ENCODE measurements around the gene ZSCAN5B.
"Not testable (repeated sequence)": the region's sequence is repeated elsewhere in the genome, so short reads cannot be mapped to it uniquely, and the experiment has no call there.

The ZSCAN5B gene

GRCh38 chr19:56197646-56198045, at the start of gene ZSCAN5B:
ZSCAN5B (minus strand) TSS chr19:56197783; CDS start chr19:56193052, 4,731 bp downstream.
- not testable (repeated sequence) for H4K20me1 ChIP-seq; H3K9ac ChIP-seq; H3K27ac ChIP-seq; H3K9me3 ChIP-seq (replicated peaks in 1 of 11); H3K4me1 ChIP-seq; H3K27me3 ChIP-seq; H3K36me3 ChIP-seq; H3K4me3 ChIP-seq; H3K4me2 ChIP-seq

GRCh38 chr19:56245764-56246163, 48.2 kb upstream of the ZSCAN5B start:
- not testable (repeated sequence) for H3K4me1 ChIP-seq; H3K4me2 ChIP-seq; H3K36me3 ChIP-seq; H3K4me3 ChIP-seq; H3K9me3 ChIP-seq (replicated peaks in 1 of 11); H3K9ac ChIP-seq; H3K27ac ChIP-seq; H3K27me3 ChIP-seq; H4K20me1 ChIP-seq

GRCh38 chr19:56245121-56245740, 47.6 kb upstream of the ZSCAN5B start:
- Histone ChIP-seq H3K4me1 (no peaks in the 10 kb centered on the region), H3K4me3 (no peak overlapping the region), H3K4me2 (no peak overlapping the region), H3K36me3 (no peaks in the 10 kb centered on the region), H3K27ac (no peak overlapping the region), H3K9ac (no peak overlapping the region), H3K9me3 (replicated peaks in 1 of 11) (no peaks in the 10 kb centered on the region), H4K20me1 (no peaks in the 10 kb centered on the region), H3K27me3 (no peaks in the 10 kb centered on the region)
- TF ChIP-seq Cebpa-rat (IDR thresholded peaks at IDR 0.05), result no peak

GRCh38 chr19:56223481-56223880, 25.9 kb upstream of the ZSCAN5B start:
- Histone ChIP-seq H3K36me3 (peaks cover 0 to 18% (median 8%) of the 10 kb centered on the region in 11 experiments; a peak in 9 of 22 replicates), H4K20me1 (no peaks in the 10 kb centered on the region), H3K27me3 (no peaks in the 10 kb centered on the region), H3K4me3 (no peak overlapping the region), H3K9me3 (replicated peaks in 1 of 11) (no peaks in the 10 kb centered on the region), H3K9ac (no peak overlapping the region), H3K27ac (no peak overlapping the region), H3K4me2 (no peak overlapping the region), H3K4me1 (no peaks in the 10 kb centered on the region)
- no peak for TF ChIP-seq Cebpa-rat (IDR thresholded peaks at IDR 0.05)

GRCh38 chr19:56222901-56223300, 25.3 kb upstream of the ZSCAN5B start:
- no peak for TF ChIP-seq Cebpa-rat (IDR thresholded peaks at IDR 0.05)
- Histone ChIP-seq H3K9me3 (replicated peaks in 1 of 11) (no peaks in the 10 kb centered on the region), H3K4me1 (peaks cover 0 to 2% (median under 1%) of the 10 kb centered on the region in 10 experiments; a peak in 12 of 20 replicates), H3K36me3 (peaks cover 0 to 18% (median 8%) of the 10 kb centered on the region in 11 experiments; a peak in 9 of 22 replicates), H4K20me1 (no peaks in the 10 kb centered on the region), H3K27me3 (peaks cover 0 to 3% (median 2%) of the 10 kb centered on the region in 11 experiments; a peak in 15 of 22 replicates), H3K4me3 (no peak overlapping the region), H3K27ac (no peak overlapping the region), H3K9ac (no peak overlapping the region), H3K4me2 (no peak overlapping the region)

GRCh38 chr19:56221851-56222250, 24.3 kb upstream of the ZSCAN5B start:
- H3K9ac ChIP-seq, result no peak overlapping the region
- peaks cover 9 to 12% (median 11%) of the 10 kb centered on the region in 10 experiments for H3K4me1 ChIP-seq
- H3K4me3 ChIP-seq, result no peak overlapping the region
- no peaks in the 10 kb centered on the region for H3K9me3 ChIP-seq (replicated peaks in 1 of 11)
- H3K4me2 ChIP-seq, result no peak overlapping the region
- peaks cover 5 to 12% (median 9%) of the 10 kb centered on the region in 11 experiments; a peak in 17 of 22 replicates for H3K27me3 ChIP-seq
- no peak overlapping the region for H3K27ac ChIP-seq
- no peak for TF ChIP-seq Cebpa-rat (IDR thresholded peaks at IDR 0.05)
- peaks cover 0 to 18% (median 8%) of the 10 kb centered on the region in 11 experiments; a peak in 9 of 22 replicates for H3K36me3 ChIP-seq
- no peaks in the 10 kb centered on the region for H4K20me1 ChIP-seq

- H4K20me1 ChIP-seq; H3K4me2 ChIP-seq; H3K9me3 ChIP-seq (replicated peaks in 1 of 11); H3K27ac ChIP-seq; H3K9ac ChIP-seq; H3K4me3 ChIP-seq: not testable (repeated sequence)
- peak in 1 of 11 experiments; percentile 22; a peak in 1 of 22 replicates for TF ChIP-seq Cebpa-rat (IDR thresholded peaks at IDR 0.05)
- Histone ChIP-seq H3K36me3 (peaks cover 0 to 18% (median 8%) of the 10 kb centered on the region in 11 experiments; a peak in 9 of 22 replicates), H3K27me3 (peaks cover 5 to 14% (median 10%) of the 10 kb centered on the region in 11 experiments; a peak in 17 of 22 replicates), H3K4me1 (peaks cover 12 to 16% (median 15%) of the 10 kb centered on the region in 10 experiments)
Observed at GRCh38 chr19:56221442-56221841, 23.9 kb upstream of the ZSCAN5B start.

GRCh38 chr19:56218961-56219360, 21.4 kb upstream of the ZSCAN5B start:
- Histone ChIP-seq H3K9ac (no peak overlapping the region), H3K4me3 (no peak overlapping the region), H3K27ac (no peak overlapping the region), H3K9me3 (replicated peaks in 1 of 11) (no peaks in the 10 kb centered on the region), H3K36me3 (peaks cover 0 to 18% (median 8%) of the 10 kb centered on the region in 11 experiments; a peak in 9 of 22 replicates), H3K27me3 (peaks cover 5 to 14% (median 10%) of the 10 kb centered on the region in 11 experiments; a peak in 17 of 22 replicates), H4K20me1 (no peaks in the 10 kb centered on the region), H3K4me1 (peaks cover 12 to 18% (median 15%) of the 10 kb centered on the region in 10 experiments), H3K4me2 (no peak overlapping the region)
- no peak for TF ChIP-seq Cebpa-rat (IDR thresholded peaks at IDR 0.05)

GRCh38 chr19:56217039-56217949, 19.7 kb upstream of the ZSCAN5B start:
- H3K4me2 ChIP-seq, result peak overlapping the region; percentile 90 to 99 (median 94)
- H3K4me3 ChIP-seq, result peak overlapping the region; percentile 43 to 65 (median 54)
- H3K9me3 ChIP-seq (replicated peaks in 1 of 11), result no peaks in the 10 kb centered on the region
- peak overlapping the region; percentile 41 to 73 (median 67) for H3K9ac ChIP-seq
- H4K20me1 ChIP-seq, result no peaks in the 10 kb centered on the region
- no peak for TF ChIP-seq Cebpa-rat (IDR thresholded peaks at IDR 0.05)
- H3K27ac ChIP-seq, result peak overlapping the region in 10 of 11 experiments; percentile 6 to 62 (median 36); a peak in 14 of 22 replicates
- peaks cover 12 to 18% (median 15%) of the 10 kb centered on the region in 10 experiments for H3K4me1 ChIP-seq
- peaks cover 0 to 14% (median 7%) of the 10 kb centered on the region in 11 experiments; a peak in 7 of 22 replicates for H3K36me3 ChIP-seq
- peaks cover 5 to 14% (median 10%) of the 10 kb centered on the region in 11 experiments; a peak in 17 of 22 replicates for H3K27me3 ChIP-seq
